ENCODE data around the gene NPEPPS. TPM values are rescaled to one million over a fixed set of nuclear protein-coding genes. Genes with fewer than 3 reads are reported as not detected.

NPEPPS gene
- total RNA-seq, 1 experiment from 2014 or later: 137 TPM

- CTCF ChIA-PET: interaction anchor here (0.7 kb wide), 1 partner anchor 18 kb away, joined by 6 read pairs; no protein-coding TSS in a partner anchor
- BruUV-seq (replicated peaks): no TSS peak
- in situ Hi-C loops (cut with HindIII; ENCODE audit: low pct_unique_long_range_greater_than_20kb, low sequenced_read_pairs): no loop called here
Observed at GRCh38 chr17:47611372-47612350, 80.8 kb downstream of the NPEPPS start.

DNA sequence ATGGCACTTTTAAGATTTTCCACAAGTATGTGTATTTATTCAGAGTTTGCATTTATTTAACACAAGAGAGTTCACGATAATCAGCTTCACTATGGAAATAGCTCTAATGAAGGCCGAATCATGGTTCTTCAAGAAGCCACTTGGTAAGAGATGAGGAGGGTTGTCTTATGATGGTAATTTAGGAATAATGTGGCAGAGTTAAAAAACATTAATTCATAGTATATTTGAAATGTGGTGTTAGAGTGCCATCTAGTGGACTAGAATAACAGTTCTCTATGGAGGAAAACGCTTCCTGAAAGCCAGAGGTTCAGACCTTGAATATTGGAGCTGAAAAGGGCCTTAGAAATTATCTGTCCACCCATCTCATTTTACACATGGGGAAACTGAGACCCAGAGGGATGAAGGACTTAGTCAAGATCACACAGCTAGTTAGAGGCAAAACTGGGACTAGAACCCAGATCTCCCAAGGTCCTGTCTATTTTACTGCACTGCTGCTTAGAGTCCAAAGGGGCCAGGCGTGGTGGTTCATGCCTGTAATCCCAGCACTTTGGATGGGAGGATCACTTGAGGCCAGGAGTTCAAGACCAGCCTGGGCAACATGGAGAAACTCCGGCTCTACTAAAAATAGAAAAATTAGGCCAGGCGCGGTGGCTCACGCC is 85.0 kb downstream of the NPEPPS start:
- Histone ChIP-seq H3K4me1 (ENCODE audit: control insufficient read depth, insufficient read depth, low read length) (peaks cover 11% of the 10 kb centered on the region; the same call in 1 of the 2 replicates), H3K27ac (ENCODE audit: low read length) (no peak overlapping the region), H3K36me3 (ENCODE audit: control insufficient read depth, insufficient read depth, low read length) (peaks cover 25% of the 10 kb centered on the region), H3K9me3 (ENCODE audit: control insufficient read depth, insufficient read depth, low read depth, low read length) (no peaks in the 10 kb centered on the region), H3K4me3 (ENCODE audit: low read depth in 2 of 2, low read length in 2 of 2) (no peak overlapping the region), H3K27me3 (ENCODE audit: control insufficient read depth, insufficient read depth, low read length) (no peaks in the 10 kb centered on the region)
- intact Hi-C loops (cut with micrococcal nuclease; ENCODE audit: unreplicated experiment): loop anchor here (10.0 kb wide), 1 partner anchor 251 kb away; no protein-coding TSS in a partner anchor
- no TSS peak for BruUV-seq (replicated peaks)
- DNase-seq (ENCODE audit: low read depth, low spot score) (no peak), ATAC-seq (peak; percentile 63; the same call in 1 of the 2 replicates)
- in situ Hi-C loops (cut with HindIII; ENCODE audit: low pct_unique_long_range_greater_than_20kb, low sequenced_read_pairs): no loop called here
- no peak for TF ChIP-seq TCF7L2 (IDR thresholded peaks at IDR 0.05; ENCODE audit: low read depth, low read length)
- TF ChIP-seq POLR2AphosphoS5 (IDR thresholded peaks at IDR 0.05; ENCODE audit: low read depth, low read length): no peak
- peak; percentile 79 for TF ChIP-seq CTCF (IDR thresholded peaks at IDR 0.05)
- TF ChIP-seq SIN3A (IDR thresholded peaks at IDR 0.05; ENCODE audit: borderline replicate concordance, insufficient read depth, low read depth, low read length): no peak
- TF ChIP-seq, protein P1, sequence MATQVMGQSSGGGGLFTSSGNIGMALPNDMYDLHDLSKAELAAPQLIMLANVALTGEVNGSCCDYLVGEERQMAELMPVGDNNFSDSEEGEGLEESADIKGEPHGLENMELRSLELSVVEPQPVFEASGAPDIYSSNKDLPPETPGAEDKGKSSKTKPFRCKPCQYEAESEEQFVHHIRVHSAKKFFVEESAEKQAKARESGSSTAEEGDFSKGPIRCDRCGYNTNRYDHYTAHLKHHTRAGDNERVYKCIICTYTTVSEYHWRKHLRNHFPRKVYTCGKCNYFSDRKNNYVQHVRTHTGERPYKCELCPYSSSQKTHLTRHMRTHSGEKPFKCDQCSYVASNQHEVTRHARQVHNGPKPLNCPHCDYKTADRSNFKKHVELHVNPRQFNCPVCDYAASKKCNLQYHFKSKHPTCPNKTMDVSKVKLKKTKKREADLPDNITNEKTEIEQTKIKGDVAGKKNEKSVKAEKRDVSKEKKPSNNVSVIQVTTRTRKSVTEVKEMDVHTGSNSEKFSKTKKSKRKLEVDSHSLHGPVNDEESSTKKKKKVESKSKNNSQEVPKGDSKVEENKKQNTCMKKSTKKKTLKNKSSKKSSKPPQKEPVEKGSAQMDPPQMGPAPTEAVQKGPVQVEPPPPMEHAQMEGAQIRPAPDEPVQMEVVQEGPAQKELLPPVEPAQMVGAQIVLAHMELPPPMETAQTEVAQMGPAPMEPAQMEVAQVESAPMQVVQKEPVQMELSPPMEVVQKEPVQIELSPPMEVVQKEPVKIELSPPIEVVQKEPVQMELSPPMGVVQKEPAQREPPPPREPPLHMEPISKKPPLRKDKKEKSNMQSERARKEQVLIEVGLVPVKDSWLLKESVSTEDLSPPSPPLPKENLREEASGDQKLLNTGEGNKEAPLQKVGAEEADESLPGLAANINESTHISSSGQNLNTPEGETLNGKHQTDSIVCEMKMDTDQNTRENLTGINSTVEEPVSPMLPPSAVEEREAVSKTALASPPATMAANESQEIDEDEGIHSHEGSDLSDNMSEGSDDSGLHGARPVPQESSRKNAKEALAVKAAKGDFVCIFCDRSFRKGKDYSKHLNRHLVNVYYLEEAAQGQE (IDR thresholded peaks at IDR 0.05; ENCODE audit: insufficient read depth in 1 of 2, low read depth in 2 of 2, low read length in 1 of 2): no peak
- ChIA-PET POLR2A (no interaction called here), CTCF (interaction anchor here (1.0 kb wide), 2 partner anchors 9 to 33 kb away, joined by 3 read pairs; partner anchors contain the start of gene KPNB1)

More at GRCh38 chr17:47611372-47612350, 80.8 kb downstream of the NPEPPS start:
- ATAC-seq: no peak
- POLR2A ChIA-PET: no interaction called here
- Histone ChIP-seq H3K9me3 (ENCODE audit: control insufficient read depth, insufficient read depth, low read depth, low read length) (no peaks in the 10 kb centered on the region), H3K4me3 (ENCODE audit: low read depth in 2 of 2, low read length in 2 of 2) (no peak overlapping the region), H3K4me1 (ENCODE audit: control insufficient read depth, insufficient read depth, low read length) (0 out of 2 replicates have a peak, but pooled peaks cover 3% of the 10 kb centered on the region), H3K27ac (ENCODE audit: low read length) (no peak overlapping the region), H3K27me3 (ENCODE audit: control insufficient read depth, insufficient read depth, low read length) (no peaks in the 10 kb centered on the region), H3K36me3 (ENCODE audit: control insufficient read depth, insufficient read depth, low read length) (peaks cover 7% of the 10 kb centered on the region)
- DNase-seq (ENCODE audit: low read depth, low spot score): no peak
- intact Hi-C loops (cut with micrococcal nuclease; ENCODE audit: unreplicated experiment): loop anchor here (10.0 kb wide), 1 partner anchor 247 kb away; no protein-coding TSS in a partner anchor
- no peak for TF ChIP-seq TCF7L2 (IDR thresholded peaks at IDR 0.05; ENCODE audit: low read depth, low read length)
- no peak for TF ChIP-seq POLR2AphosphoS5 (IDR thresholded peaks at IDR 0.05; ENCODE audit: low read depth, low read length)
- TF ChIP-seq, protein P1 (IDR thresholded peaks at IDR 0.05; ENCODE audit: insufficient read depth in 1 of 2, low read depth in 2 of 2, low read length in 1 of 2): no peak
- no peak for TF ChIP-seq SIN3A (IDR thresholded peaks at IDR 0.05; ENCODE audit: borderline replicate concordance, insufficient read depth, low read depth, low read length)
- TF ChIP-seq CTCF (IDR thresholded peaks at IDR 0.05): no peak

Measured in Panc1 (cell line).